Sigmoid colon (tissue), 7 donors: ENCODE results near the gene KRTAP4-16. TPM values are rescaled to one million over a fixed set of nuclear protein-coding genes. Genes with fewer than 3 reads are reported as not detected.
"Not testable (repeated sequence)": the region's sequence is repeated elsewhere in the genome, so short reads cannot be mapped to it uniquely, and the experiment has no call there.

Source experiments
- DNase-seq: peaks from one replicate; pipeline ENCODE4 v3.0.0-alpha.2; 2019
- H3K27ac ChIP-seq, 4 donors: fragments of 200-600 bp; sonication (generic); one replicate each; pipeline ENCODE4 v1.5.1; 2016 to 2019; ENCODE audit warnings: mild to moderate bottlenecking in 1 of 4
- H3K27me3 ChIP-seq, 3 donors: fragments of 200-600 bp; sonication (generic); one replicate each; pipeline ENCODE4 v1.5.1; 2019; ENCODE audit warnings: mild to moderate bottlenecking in 1 of 3
- H3K36me3 ChIP-seq, 4 donors: fragments of 200-600 bp; sonication (generic); one replicate each; pipeline ENCODE4 v1.5.1; 2016 to 2019
- H3K4me1 ChIP-seq, 4 donors: fragments of 200-600 bp; sonication (generic); one replicate each; pipeline ENCODE4 v1.5.1; 2017 to 2019
- H3K4me3 ChIP-seq, 4 donors: fragments of 200-600 bp; sonication (generic); one replicate each; pipeline ENCODE4 v1.5.1; 2017 to 2019; ENCODE audit warnings: mild to moderate bottlenecking in 2 of 4, moderate library complexity in 1 of 4
- H3K9me3 ChIP-seq, 4 donors: fragments of 200-600 bp in 3 of 4; sonication (generic) in 3 of 4; one replicate each; pipeline versions ENCODE4 v1.5.1 to v1.6.1; 2013 to 2019
- CTCF ChIP-seq, 4 experiments: fragments of 450-650 bp in 3 of 4; fragments of 200-600 bp in 1 of 4; IDR thresholded peaks; one replicate each; pipeline ENCODE4 v1.5.1; 2016 to 2019; ENCODE audit warnings: antibody characterized with exemption in 4 of 4, mild to moderate bottlenecking in 3 of 4, moderate library complexity in 2 of 4
- EP300 ChIP-seq, 4 donors: sonication (generic); formaldehyde crosslinking; IDR thresholded peaks; one replicate each; pipeline ENCODE4 v1.6.1; 2017; ENCODE audit warnings: antibody characterized with exemption in 4 of 4
- POLR2A ChIP-seq, 2 donors: fragments of 450-650 bp; IDR thresholded peaks; one replicate each; pipeline ENCODE4 v1.6.1; 2016; ENCODE audit warnings: antibody characterized with exemption in 2 of 2, mild to moderate bottlenecking in 2 of 2, moderate library complexity in 2 of 2
- POLR2AphosphoS5 ChIP-seq, 4 donors: sonication (generic); formaldehyde crosslinking; IDR thresholded peaks; one replicate each; pipeline ENCODE4 v1.6.1; 2017; ENCODE audit warnings: antibody characterized with exemption in 4 of 4
- WGBS, 2 donors: extraction: QIAGEN DNeasy Blood & Tissue Kit; methylation state at CpG; one replicate each; pipeline ENCODE4 v1.1.7; 2013; 5-methylcytosine and 5-hydroxymethylcytosine counted together
- intact Hi-C: fragments of 100-400 bp; cut with DNase I; formaldehyde crosslinking; loops from one replicate; pipeline ENCODE4 v1.15.1; 2023
- polyA plus RNA-seq, 3 donors: library from polyadenylated mRNA; stranded (reverse); fragments of 200-250 nt; gene quantifications; one replicate each; pipeline ENCODE4 v1.2.3, GENCODE V29; 2013
- total RNA-seq, 4 donors: library from RNA; depleted of rRNA; stranded (reverse); fragments of >200 nt; gene quantifications; one replicate each; pipeline ENCODE4 v1.1.0, GENCODE V29; 2016
- donor health status: healthy with polysubstance abuse.
- donor health status: Bipolar disorder and iron deficiency.
- donor health status: healthy.

KRTAP4-16 gene
- total and polyA plus RNA-seq, 7 donors, result not detected

- no peak within 1 kb of the TSS for H3K27ac ChIP-seq
- WGBS, 2 donors, result 83 to 89% methylated on average over 6 of the region's 6 CpGs
- H3K4me3 ChIP-seq, result no peak within 1 kb of the TSS
- H3K36me3 ChIP-seq, result no peaks in the 10 kb centered on the region
- H3K9me3 ChIP-seq, result peaks cover 0 to 16% (median 4%) of the 10 kb centered on the region in 4 donors
- H3K27me3 ChIP-seq, result no peaks in the 10 kb centered on the region
- no peak for TF ChIP-seq CTCF (IDR thresholded peaks at IDR 0.05)
- no peak for TF ChIP-seq POLR2AphosphoS5 (IDR thresholded peaks at IDR 0.05)
- TF ChIP-seq EP300 (IDR thresholded peaks at IDR 0.05), result no peak
- TF ChIP-seq POLR2A (IDR thresholded peaks at IDR 0.05), result no peak
- no peaks in the 10 kb centered on the region for H3K4me1 ChIP-seq
- intact Hi-C loops, result no loop called here
- no peak for DNase-seq
Observed at GRCh38 chr17:41140360-41141131, 38.5 kb upstream of the KRTAP4-16 start, which contains the start of gene KRTAP4-6. Gene KRTAP4-6 (minus strand): TSS chr17:41140544. CDS start chr17:41140487, 57 bp downstream.

GRCh38 chr17:41139865-41140264, 37.9 kb upstream of the KRTAP4-16 start:
- intact Hi-C loops, H3K4me1 ChIP-seq, H3K36me3 ChIP-seq, H3K27me3 ChIP-seq, H3K27ac ChIP-seq, DNase-seq, H3K4me3 ChIP-seq: not testable (repeated sequence)
- peaks cover 0 to 16% (median 4%) of the 10 kb centered on the region in 4 donors for H3K9me3 ChIP-seq
- WGBS, 2 donors, result 89 to 91% methylated on average over 12 of the region's 12 CpGs

GRCh38 chr17:41133880-41134735, 32.1 kb upstream of the KRTAP4-16 start:
- Histone ChIP-seq H3K27ac (no peak overlapping the region), H3K9me3 (no peaks in the 10 kb centered on the region), H3K27me3 (no peaks in the 10 kb centered on the region), H3K4me3 (no peak overlapping the region), H3K4me1 (no peaks in the 10 kb centered on the region), H3K36me3 (no peaks in the 10 kb centered on the region)
- TF ChIP-seq EP300 (IDR thresholded peaks at IDR 0.05) (no peak), CTCF (IDR thresholded peaks at IDR 0.05) (no peak), POLR2A (IDR thresholded peaks at IDR 0.05) (no peak)
- intact Hi-C loops, result no loop called here
- no peak for DNase-seq
- 57 to 76% methylated on average over 2 of the region's 2 CpGs for whole genome bisulfite sequencing, 2 donors

- no peak for DNase-seq
- intact Hi-C loops, result no loop called here
- H3K9me3 ChIP-seq, result no peaks in the 10 kb centered on the region
- no peaks in the 10 kb centered on the region for H3K27me3 ChIP-seq
- WGBS, 2 donors, result 68 to 77% methylated on average over 3 of the region's 3 CpGs
- H3K36me3 ChIP-seq, result no peaks in the 10 kb centered on the region
- H3K4me3 ChIP-seq, result no peak overlapping the region
- no peak overlapping the region for H3K27ac ChIP-seq
- TF ChIP-seq POLR2A (IDR thresholded peaks at IDR 0.05) (no peak), CTCF (IDR thresholded peaks at IDR 0.05) (no peak), POLR2AphosphoS5 (IDR thresholded peaks at IDR 0.05) (no peak), EP300 (IDR thresholded peaks at IDR 0.05) (no peak)
- no peaks in the 10 kb centered on the region for H3K4me1 ChIP-seq
Observed at GRCh38 chr17:41131979-41132378, 30.0 kb upstream of the KRTAP4-16 start.

- DNase-seq, result no peak
- Histone ChIP-seq H3K36me3 (no peaks in the 10 kb centered on the region), H3K4me3 (no peak overlapping the region), H3K9me3 (no peaks in the 10 kb centered on the region), H3K4me1 (no peaks in the 10 kb centered on the region), H3K27me3 (peaks cover 0 to 1% (median 0%) of the 10 kb centered on the region in 3 donors), H3K27ac (no peak overlapping the region)
- intact Hi-C loops, result no loop called here
- 42 to 83% methylated on average over 1 of the region's 1 CpG for WGBS, 2 donors
- no peak for TF ChIP-seq POLR2A (IDR thresholded peaks at IDR 0.05)
- TF ChIP-seq POLR2AphosphoS5 (IDR thresholded peaks at IDR 0.05), result no peak
- no peak for TF ChIP-seq EP300 (IDR thresholded peaks at IDR 0.05)
- TF ChIP-seq CTCF (IDR thresholded peaks at IDR 0.05), result no peak
Observed at GRCh38 chr17:41127371-41127770, 25.4 kb upstream of the KRTAP4-16 start.
